ENCODE data around the gene IL19.

Gene IL19, protein sequence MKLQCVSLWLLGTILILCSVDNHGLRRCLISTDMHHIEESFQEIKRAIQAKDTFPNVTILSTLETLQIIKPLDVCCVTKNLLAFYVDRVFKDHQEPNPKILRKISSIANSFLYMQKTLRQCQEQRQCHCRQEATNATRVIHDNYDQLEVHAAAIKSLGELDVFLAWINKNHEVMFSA

GRCh38 chr1:206770531-206771337 lies at the start of gene IL19:
Gene IL19, plus strand, starts transcription at chr1:206770773. Its CDS starts 65,890 bp downstream, at chr1:206836663.
- no peak for DNase-seq

- DNase-seq: no peak
These were observed 49.1 kb upstream of the IL19 start for GRCh38 chr1:206721454-206721853.

DNA sequence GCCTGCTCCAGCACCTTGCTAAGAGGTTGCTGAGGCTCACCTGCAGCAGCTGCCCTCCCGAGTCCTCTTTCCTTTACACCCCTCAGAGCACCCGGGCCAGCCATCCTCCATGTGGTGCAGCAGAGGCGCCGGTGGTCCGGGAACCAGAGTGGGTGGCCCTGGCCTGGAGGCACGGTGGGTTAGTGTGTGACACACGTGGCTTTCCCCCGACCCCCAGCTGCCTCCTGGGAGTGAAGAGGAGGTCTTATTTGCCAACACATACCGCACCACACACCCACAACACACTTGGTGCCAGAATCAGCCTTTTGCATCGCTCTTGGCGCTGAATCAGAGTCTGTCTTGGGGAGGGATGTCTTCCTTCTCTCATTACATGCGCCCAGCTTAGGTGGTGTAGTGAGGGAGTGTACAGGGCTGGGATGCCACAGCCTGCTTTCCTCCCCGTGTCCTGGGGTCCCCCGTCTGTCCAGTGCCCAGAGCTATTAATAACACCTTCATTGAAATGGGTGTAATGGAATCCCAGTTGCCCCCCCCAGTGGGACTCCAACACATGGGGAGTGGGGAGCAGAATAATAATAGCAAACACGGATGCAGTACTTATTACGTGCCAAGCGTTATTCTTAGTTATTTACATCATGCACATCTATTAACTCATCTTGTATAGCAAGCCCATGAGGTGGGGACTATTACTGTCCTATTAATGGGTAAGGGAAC lies 47.7 kb upstream of the IL19 start:
- DNase-seq: peak; percentile 34

DNA sequence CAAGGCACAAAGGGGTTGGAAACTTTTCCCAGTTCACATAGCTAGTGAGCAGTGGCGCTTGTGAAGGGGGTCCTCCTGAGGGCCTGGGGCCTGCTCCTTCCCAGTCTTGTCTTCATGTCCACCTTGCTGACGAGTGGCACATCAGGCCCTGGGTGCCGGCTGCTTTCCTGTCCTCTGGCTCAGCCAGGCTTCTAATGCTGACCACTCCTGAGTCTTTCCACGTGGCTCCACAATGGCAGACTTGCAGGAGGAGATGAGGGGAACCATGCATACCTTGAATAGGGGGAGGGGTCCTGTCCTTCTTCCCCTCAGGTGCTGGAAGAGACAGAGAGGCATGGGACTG lies 47.1 kb upstream of the IL19 start:
- DNase-seq: no peak

- no peak for DNase-seq
These were observed 46.6 kb upstream of the IL19 start for GRCh38 chr1:206723805-206724472.

DNA sequence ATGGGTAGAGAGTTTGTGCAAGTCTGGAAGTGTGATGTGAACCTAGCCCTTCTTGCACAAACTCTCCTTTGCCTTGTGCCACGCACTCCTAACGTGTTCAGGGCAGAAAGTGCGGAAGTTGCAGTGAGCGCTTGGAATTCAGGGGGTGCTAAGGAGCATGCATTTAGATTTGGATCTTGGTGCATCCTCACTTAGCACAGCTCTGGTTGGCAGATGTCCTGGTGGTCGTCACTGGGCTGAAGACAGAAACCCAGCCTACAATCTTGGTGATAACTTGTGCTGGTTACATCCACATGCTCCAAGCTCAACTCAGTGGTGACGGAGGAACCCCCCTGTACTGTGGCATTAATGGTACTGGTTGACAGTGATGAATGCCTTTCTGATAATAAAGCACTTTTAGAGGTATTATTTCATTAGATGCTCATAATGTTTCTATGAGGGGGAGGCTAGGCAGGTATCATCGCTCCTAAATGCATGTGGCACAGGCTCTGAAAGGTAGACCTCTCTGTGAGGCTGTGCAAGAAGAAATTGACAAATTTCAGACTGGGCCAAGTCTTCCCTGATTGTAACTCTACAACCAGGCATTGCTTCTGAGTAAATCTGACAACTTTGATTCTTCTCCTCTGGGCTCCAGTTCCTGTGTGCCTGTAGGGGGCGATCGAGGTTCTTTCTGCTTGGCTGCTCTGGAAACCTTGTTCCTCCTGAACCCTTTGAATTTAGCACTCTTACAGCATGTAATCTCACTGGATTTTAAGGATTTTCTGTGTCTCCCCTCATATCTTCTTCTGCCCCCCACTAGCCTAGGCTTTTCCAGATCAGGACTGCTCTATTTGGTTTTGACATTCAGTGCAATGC lies 45.2 kb upstream of the IL19 start:
- DNase-seq: peak; percentile 27

GRCh38 chr1:206727981-206728696 lies 42.4 kb upstream of the IL19 start:
- no peak for DNase-seq

DNA sequence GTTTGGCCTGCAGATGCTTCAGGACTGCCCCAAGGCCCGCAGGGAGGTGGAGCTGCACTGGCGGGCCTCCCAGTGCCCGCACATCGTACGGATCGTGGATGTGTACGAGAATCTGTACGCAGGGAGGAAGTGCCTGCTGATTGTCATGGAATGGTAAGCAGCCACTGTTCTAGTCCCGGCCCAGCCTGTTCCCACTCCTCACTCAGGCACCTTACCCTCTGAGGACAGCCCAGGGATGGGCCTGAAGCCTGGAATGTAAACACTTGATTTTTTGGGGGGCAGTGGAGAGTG lies 41.9 kb upstream of the IL19 start:
- DNase-seq: no peak

DNA sequence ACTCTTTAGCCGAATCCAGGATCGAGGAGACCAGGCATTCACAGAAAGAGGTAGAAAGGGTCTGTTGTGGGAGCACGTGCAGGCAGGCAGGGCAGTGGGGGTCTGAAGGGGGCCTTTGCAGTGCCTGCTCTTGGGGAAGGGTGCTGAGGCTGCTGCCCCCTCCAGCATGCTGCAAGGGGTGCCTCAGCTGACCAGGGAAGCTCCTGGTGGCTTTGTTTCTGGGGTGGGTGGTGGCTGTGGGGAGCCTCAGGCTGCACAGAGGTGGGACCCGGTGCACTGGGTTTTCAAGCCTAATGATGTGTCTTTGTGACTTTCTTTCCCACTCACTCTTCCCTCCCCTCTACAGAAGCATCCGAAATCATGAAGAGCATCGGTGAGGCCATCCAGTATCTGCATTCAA lies 41.5 kb upstream of the IL19 start:
- no peak for DNase-seq

GRCh38 chr1:206729507-206729906 lies 41.1 kb upstream of the IL19 start:
- no peak for DNase-seq

DNA sequence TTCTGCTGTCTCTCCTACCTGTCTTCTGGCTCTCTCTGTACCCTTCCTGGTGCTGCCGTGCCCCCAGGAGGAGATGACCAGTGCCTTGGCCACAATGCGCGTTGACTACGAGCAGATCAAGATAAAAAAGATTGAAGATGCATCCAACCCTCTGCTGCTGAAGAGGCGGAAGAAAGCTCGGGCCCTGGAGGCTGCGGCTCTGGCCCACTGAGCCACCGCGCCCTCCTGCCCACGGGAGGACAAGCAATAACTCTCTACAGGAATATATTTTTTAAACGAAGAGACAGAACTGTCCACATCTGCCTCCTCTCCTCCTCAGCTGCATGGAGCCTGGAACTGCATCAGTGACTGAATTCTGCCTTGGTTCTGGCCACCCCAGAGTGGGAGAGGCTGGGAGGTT lies 38.1 kb upstream of the IL19 start:
- DNase-seq: no peak

- DNase-seq: no peak
These were observed 37.6 kb upstream of the IL19 start for GRCh38 chr1:206732992-206733391.

DNA sequence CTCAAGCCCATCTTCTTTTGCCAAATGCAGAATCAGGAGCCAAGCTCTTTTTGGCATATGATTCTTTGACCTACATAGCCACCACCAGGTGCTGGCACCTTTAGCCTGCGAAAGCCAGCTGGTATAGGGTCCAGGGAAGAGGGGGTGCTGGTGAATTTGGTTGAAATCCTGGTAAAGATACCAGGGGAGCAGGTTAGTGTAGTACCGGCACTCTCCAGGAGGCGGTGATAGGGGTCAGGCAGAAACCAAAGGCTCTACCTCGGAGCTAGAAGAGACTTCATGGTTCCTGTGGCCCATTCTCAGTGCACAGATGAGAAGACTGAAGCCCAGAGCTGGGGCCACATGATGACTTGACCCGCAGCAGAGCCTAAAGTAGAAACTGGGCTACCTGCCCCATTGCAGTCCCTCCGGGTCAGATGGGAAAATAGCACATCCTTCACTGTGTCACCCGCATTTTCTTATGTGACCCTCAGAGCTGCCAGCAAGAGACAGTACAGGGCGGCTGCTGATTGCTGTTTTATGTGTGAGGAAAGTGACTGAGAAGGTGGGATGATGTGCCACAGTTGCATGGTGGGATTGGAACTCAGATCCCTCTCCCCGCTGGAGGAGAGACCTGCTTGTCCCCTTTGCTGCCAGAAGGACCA lies 36.0 kb upstream of the IL19 start:
- DNase-seq: peak; percentile 37

DNA sequence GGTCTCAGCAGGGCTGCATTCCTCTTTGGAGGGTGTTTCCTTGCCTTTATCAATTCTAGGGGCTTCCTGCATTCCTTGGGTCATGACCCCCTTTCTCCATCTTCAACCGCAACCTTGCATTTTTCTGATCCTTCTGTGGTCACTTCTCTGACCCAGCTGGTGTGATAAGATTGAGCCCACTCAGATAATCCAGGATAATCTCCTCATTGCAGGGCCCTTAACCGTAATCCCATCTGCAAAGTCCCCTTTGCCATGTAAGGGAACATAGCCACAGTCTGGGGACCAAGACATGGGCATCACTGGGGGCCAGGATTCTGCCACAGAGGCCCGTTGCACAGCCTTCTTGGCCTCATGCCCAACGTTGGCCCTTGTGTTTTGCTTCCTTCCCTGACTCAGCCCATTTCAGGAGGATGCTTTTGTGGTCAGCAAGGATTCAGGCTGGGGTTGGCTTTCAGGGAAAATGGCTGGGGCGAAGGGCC lies 35.0 kb upstream of the IL19 start:
- no peak for DNase-seq

DNA sequence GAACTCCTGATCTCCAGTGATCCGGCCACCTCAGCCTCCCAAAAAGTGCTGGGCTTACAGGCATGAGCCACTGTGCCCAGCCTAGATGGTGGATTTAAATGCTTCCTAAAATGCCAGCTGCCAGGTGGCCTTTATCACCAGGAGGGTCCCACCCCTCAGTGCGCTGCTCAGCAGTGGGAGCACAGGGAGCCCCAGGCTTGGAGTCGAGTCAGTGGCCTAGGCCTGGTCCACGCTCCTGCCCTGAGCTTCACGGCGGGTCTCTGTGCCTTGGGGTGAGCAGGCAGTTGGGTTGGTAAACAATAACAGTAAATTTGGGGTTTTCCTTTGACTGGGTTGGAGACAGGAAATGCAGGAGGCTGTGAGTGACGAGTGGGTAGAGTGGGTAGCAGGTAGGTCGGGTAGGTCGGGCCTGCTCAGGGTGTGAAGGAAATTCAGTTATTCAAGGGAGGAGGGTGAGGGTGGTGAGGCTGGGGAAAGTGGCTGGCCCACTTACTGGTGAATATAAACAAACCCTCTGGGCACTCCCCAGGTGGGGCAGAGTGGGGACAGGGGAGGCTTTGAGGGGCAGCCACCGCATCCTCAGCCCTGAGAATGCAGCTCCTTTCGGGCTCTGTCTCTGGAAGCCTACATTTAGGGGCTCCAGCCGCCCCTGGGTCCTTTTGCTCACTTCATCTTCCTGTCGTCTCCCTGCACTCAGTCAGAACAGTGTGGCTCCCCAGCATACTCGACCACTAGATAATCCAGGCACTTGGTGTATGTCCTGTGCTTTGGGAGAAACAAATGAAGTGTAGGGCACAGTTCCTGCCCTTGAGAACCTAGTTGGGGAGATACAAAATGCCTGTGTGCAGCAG lies 33.5 kb upstream of the IL19 start:
- no peak for DNase-seq

DNA sequence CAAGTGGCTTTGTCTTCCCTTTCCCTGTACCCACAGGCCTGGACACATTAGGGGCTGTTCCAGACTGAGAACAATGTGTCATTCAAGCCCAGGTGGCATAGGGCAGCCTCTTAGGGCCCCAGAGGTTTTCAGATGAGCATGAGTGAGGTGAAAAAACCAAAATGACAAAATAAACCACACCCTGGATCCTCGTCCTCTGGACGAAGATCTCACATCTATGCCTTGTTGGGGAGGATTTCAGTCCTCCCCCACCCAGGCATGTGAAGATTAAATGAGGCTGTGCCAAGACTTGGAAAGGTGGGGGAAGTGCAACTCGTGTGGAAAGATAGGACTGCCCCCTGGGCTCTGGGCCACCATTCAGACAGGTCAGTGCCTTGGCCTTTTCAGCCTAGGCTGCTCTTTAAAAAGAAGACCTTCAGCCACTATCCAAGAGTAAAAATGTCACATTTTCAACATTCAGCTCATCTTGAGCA lies 32.8 kb upstream of the IL19 start:
- no peak for DNase-seq

- peak; percentile 17 for DNase-seq
These were observed 31.9 kb upstream of the IL19 start for GRCh38 chr1:206738370-206739366.

DNA sequence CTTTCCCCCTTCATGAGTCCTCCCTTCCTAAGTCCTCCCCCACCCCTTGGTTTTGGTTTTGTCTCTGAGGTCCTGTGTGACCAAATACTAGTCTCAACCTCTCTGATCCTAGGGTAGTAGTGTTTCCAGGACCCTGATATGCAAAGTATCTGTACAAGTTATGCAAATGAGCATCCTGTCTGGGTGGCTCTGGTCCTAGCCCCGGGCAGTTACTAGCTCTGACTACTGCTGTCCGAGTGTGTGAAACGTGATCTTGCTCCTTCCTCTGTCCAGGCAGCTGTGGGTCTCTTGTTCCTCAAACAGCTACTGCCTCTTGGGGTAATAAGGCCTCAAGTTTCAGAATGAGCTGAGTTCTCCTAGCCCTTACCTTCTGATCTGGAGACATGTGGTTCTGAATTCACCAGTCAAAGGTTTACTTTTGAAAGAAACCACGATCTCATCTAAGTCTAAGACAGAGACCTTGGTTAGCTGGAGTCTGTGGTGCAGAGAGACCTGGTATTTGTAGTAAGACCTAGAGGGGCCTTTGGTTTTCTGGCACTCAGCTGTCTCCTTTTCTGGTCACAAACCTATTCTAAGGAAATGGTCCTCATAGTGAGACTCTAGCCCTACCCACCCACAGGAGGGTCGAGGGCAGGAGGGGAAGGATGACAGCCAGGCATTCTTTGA lies 31.0 kb upstream of the IL19 start:
- no peak for DNase-seq

Data from NCI-H1092 treated with DMSO at 0.1 percent for 48 hours (cell line).